SU-DHL-6 (cell line): ENCODE data around the gene ELP2.

Source experiments
- H2AFZ ChIP-seq: fragments of 200-600 bp; sonication (generic); 2 replicates; pipeline ENCODE4 v1.6.1; 2014; ENCODE audit warnings: low read depth, mild to moderate bottlenecking, moderate library complexity, mixed read lengths, antibody characterized with exemption, low read length; ENCODE audit not compliant: severe bottlenecking
- H3F3A ChIP-seq: fragments of 200-600 bp; shearing (Covaris generic); 2 replicates; pipeline ENCODE4 v1.6.0; 2016; ENCODE audit warnings: antibody characterized with exemption, mild to moderate bottlenecking; ENCODE audit not compliant: insufficient read depth
- H3K27ac ChIP-seq: fragments of 200-600 bp; sonication (generic); 2 replicates; pipeline ENCODE4 v1.5.1; 2016; ENCODE audit warnings: low read depth, mild to moderate bottlenecking, low read length, moderate library complexity, mixed read lengths
- H3K27me3 ChIP-seq: fragments of 200-600 bp; sonication (generic), shearing (Covaris generic); 2 replicates; pipeline ENCODE4 v1.6.0; 2014; ENCODE audit warnings: mild to moderate bottlenecking, low read length
- H3K36me3 ChIP-seq: fragments of 200-600 bp; sonication (generic); 2 replicates; pipeline ENCODE4 v1.6.1; 2014; ENCODE audit warnings: mild to moderate bottlenecking, low read length, mixed read lengths
- H3K4me2 ChIP-seq: fragments of 300-600, 200-600 bp; shearing (Covaris generic), sonication (generic); 2 replicates; pipeline ENCODE4 v1.6.0; 2014; ENCODE audit warnings: low read length, low read depth, mild to moderate bottlenecking; ENCODE audit not compliant: poor library complexity, severe bottlenecking
- H3K4me3 ChIP-seq: fragments of 200-600 bp; sonication (generic); 2 replicates; pipeline ENCODE4 v1.5.1; 2014; ENCODE audit warnings: antibody characterized with exemption, low read length, mild to moderate bottlenecking, mixed read lengths; ENCODE audit not compliant: insufficient read depth, poor library complexity, severe bottlenecking
- H3K79me2 ChIP-seq: fragments of 200-600 bp; sonication (generic); 2 replicates; pipeline ENCODE4 v1.6.1; 2014; ENCODE audit warnings: mild to moderate bottlenecking, low read length, moderate library complexity; ENCODE audit not compliant: insufficient read depth
- H3K9ac ChIP-seq: fragments of 200-600 bp; sonication (generic); 2 replicates; pipeline ENCODE4 v1.7.0; 2014; ENCODE audit warnings: mild to moderate bottlenecking, low read length
- H3K9me2 ChIP-seq: fragments of 200-600 bp; sonication (generic); replicated peaks from 2 replicates; pipeline ENCODE4 v1.6.1; 2014; ENCODE audit warnings: low read length; ENCODE audit not compliant: insufficient read depth
- H3K9me3 ChIP-seq: fragments of 200-600 bp; sonication (generic); 2 replicates; pipeline ENCODE4 v1.6.1; 2014; ENCODE audit warnings: low read length, mixed read lengths; ENCODE audit not compliant: insufficient read depth
- H4K20me1 ChIP-seq: fragments of 200-600 bp; sonication (generic); 2 replicates; pipeline ENCODE4 v1.6.1; 2014; ENCODE audit warnings: low read depth, mild to moderate bottlenecking, antibody characterized with exemption, low read length, moderate library complexity, mixed read lengths
- EZH2phosphoT487 ChIP-seq: fragments of 200-600 bp; sonication (generic), shearing (Covaris generic); conservative IDR thresholded peaks from 2 replicates; pipeline ENCODE4 v1.6.1; 2018; ENCODE audit warnings: mild to moderate bottlenecking, antibody characterized with exemption, low read length, moderate library complexity, mixed read lengths
- TF ChIP-seq, protein P1 (sequence below): fragments of 200-600 bp; sonication (generic); IDR thresholded peaks from one replicate; pipeline ENCODE4 v1.5.1; 2017; ENCODE audit warnings: antibody characterized with exemption, mild to moderate bottlenecking, low read length, moderate library complexity; ENCODE audit not compliant: insufficient read depth, poor library complexity, severe bottlenecking

Gene ELP2

DNA sequence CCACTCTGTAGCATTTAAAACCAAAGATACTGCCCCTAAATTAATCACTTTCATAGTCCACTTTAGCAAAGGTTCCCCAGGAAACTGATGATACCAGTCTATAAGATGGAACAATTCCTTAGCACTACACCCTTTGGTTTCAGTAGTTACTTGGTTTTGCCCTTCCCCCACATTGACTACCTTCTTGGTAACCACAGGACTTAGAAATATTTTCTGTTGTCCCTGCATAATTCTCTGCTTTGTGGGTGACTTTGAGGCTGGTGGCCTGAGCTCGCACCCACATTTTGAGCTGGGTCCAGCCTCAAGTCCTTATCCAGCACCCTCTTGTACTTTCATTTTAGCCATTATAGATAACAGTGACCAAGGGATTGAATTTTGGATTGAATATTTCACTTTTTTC is 23.1 kb downstream of the ELP2 start:
- Histone ChIP-seq H3K9me3 (no peaks in the 10 kb centered on the region), H3K27ac (no peak overlapping the region), H3K36me3 (peaks cover 34% of the 10 kb centered on the region), H3K9ac (no peak overlapping the region), H4K20me1 (no peaks in the 10 kb centered on the region), H3K79me2 (no peaks in the 10 kb centered on the region), H3K4me2 (no peak overlapping the region), H3F3A (peaks cover 17% of the 10 kb centered on the region), H3K4me3 (no peak overlapping the region), H2AFZ (no peak overlapping the region), H3K27me3 (no peaks in the 10 kb centered on the region), H3K9me2 (no peaks in the 10 kb centered on the region)
- TF ChIP-seq, protein P1, sequence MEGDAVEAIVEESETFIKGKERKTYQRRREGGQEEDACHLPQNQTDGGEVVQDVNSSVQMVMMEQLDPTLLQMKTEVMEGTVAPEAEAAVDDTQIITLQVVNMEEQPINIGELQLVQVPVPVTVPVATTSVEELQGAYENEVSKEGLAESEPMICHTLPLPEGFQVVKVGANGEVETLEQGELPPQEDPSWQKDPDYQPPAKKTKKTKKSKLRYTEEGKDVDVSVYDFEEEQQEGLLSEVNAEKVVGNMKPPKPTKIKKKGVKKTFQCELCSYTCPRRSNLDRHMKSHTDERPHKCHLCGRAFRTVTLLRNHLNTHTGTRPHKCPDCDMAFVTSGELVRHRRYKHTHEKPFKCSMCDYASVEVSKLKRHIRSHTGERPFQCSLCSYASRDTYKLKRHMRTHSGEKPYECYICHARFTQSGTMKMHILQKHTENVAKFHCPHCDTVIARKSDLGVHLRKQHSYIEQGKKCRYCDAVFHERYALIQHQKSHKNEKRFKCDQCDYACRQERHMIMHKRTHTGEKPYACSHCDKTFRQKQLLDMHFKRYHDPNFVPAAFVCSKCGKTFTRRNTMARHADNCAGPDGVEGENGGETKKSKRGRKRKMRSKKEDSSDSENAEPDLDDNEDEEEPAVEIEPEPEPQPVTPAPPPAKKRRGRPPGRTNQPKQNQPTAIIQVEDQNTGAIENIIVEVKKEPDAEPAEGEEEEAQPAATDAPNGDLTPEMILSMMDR, result no peak
- no peak for TF ChIP-seq EZH2phosphoT487

DNA sequence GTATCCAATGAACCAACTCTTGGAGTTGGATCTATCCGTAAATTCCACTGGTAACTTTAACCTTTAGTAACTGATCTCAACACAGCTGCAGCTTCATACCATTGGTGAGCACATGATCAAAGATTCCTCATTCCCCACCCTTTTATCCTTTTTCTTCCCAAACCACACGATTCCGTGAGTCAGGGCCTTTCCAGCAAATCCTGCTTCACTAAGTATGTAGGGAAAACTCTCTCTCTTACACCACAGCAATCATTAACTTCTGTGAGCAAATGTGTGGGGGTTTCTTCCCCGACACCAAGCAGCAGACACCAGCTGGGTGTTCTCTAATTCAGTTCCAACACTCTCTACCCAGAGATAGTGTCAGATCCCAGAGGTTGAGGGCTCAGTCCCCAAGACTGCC is 23.5 kb downstream of the ELP2 start:
- H3K79me2 ChIP-seq, result no peaks in the 10 kb centered on the region
- H2AFZ ChIP-seq, result no peak overlapping the region
- H3K4me2 ChIP-seq, result no peak overlapping the region
- H3K9me3 ChIP-seq, result no peaks in the 10 kb centered on the region
- peaks cover 37% of the 10 kb centered on the region for H3K36me3 ChIP-seq
- H3K9me2 ChIP-seq, result no peaks in the 10 kb centered on the region
- no peak overlapping the region for H3K4me3 ChIP-seq
- H3K27ac ChIP-seq, result no peak overlapping the region
- no peaks in the 10 kb centered on the region for H4K20me1 ChIP-seq
- no peak for TF ChIP-seq EZH2phosphoT487
- TF ChIP-seq, protein P1, result no peak
- H3K27me3 ChIP-seq, result no peaks in the 10 kb centered on the region
- no peak overlapping the region for H3K9ac ChIP-seq
- peaks cover 17% of the 10 kb centered on the region for H3F3A ChIP-seq

DNA sequence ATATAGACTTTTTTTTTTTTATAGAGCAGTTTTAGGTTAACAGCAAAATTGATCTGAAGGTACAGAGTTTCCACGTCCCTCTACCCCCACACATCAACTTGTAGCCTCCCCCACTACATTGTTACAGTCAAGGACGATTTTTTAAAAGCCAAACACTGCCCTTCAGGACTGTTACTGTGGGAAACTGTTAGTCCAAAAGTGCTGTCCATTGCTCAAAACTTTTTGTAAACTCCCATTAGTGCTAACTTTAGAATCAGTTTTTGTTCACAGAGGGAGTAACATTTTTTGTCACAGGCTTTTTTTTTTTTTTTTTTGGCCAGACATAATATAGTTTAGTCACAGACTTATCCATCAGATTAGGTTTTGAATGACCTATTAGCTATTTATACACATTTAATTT is 24.1 kb downstream of the ELP2 start:
- Histone ChIP-seq H3K9ac (no peak overlapping the region), H2AFZ (no peak overlapping the region), H3K27ac (no peak overlapping the region), H3K79me2 (no peaks in the 10 kb centered on the region), H3K4me3 (no peak overlapping the region), H3K36me3 (peaks cover 41% of the 10 kb centered on the region), H3F3A (peaks cover 16% of the 10 kb centered on the region), H3K9me3 (no peaks in the 10 kb centered on the region), H3K4me2 (no peak overlapping the region), H4K20me1 (no peaks in the 10 kb centered on the region), H3K9me2 (no peaks in the 10 kb centered on the region), H3K27me3 (no peaks in the 10 kb centered on the region)
- no peak for TF ChIP-seq EZH2phosphoT487
- TF ChIP-seq, protein P1, result no peak
